DMS153 treated with DMSO at 0.1 percent for 48 hours (cell line): ENCODE data around the gene WDR6.

Source experiments
- DNase-seq: peaks from one replicate; lab custom pipeline; 2025; ENCODE audit not compliant: unreplicated experiment; lab: John Stamatoyannopoulos, UW

WDR6 gene

DNA sequence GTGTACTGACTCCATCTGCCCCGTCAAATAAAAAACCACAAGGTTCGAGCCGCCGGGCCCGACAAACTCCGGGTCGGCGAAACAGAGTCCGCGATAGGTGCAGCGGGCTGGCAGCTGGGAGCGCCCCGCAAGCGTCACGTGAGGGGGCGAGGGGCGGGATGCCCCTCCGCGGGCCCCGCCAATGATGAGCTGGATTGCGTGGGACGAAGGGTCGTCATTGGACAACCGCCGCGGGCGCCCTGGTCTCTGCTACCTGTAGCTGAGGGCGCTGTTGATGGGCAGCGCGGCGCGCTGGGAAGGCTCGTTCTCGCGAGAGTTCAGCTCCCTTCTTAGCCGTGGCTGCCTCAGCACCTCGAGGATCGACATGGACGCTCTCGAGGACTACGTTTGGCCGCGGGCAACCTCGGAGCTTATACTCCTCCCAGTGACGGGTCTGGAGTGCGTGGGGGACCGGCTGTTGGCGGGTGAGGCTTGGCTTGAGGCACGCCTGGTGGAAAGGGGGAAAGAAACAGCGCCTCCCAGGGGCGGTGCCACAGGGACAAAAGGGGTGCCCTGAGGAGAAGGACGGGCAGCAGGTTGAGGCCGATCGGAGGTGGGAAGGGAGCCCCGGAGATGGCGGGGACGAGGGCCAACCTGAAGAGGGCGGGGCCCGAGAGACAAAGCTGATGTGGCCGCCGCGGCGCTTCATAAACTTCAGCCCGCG is at the start of gene WDR6:
WDR6 (plus strand) TSS at position 324 of the 703 bp plus-strand sequence; CDS start at position 365, 41 bp downstream.
- peak; percentile 62 for DNase-seq

DNA sequence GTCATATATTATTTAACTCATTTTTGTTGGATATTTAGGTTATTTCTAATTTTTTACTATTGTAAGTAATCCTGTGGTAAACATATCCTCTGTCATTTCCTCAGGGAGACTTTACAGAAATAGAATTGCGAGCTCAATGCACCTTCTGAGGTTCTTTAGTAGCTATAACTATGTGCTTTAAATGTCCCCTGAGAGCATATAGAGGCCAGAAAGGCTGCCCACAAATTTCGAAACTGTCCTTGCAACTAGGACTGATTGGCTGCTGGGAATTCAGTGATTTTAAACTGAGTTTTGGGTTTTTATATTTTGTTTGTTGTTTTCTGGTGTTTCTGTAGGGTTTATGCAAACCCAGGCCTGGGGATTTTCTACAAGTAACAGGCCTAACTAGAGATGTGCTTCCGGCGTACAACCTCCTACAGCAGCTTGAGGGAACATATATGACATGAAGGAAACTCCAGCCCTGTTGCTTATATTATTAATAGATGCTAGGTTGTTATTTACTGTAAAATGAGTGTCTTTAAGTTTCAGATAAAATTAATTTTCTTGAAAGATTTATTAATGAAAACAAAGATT is 46.3 kb upstream of the WDR6 start:
- no peak for DNase-seq

DNA sequence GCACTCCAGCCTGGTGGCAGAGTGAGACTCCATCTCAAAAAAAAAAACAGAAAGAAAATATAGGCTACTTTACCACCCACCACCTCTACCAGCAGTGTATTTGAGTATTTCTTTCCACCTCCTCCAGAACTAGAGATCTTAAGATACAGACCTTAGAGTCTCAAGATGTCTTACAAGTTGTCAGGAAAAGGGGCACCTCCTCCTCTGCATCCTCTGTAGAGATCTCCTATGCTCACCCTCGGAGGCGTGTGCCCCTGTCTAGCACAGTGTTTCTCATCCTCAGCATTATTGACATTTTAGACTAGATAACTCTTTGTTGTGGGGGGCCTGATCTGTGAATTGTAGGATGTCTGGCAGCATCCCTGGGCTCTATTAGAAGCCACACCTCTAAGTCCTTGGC is 44.9 kb upstream of the WDR6 start:
- DNase-seq: no peak

GRCh38 chr3:48962939-48963338 is 44.3 kb upstream of the WDR6 start:
- DNase-seq: no peak

- no peak for DNase-seq
Observed at GRCh38 chr3:48963591-48963990, 43.6 kb upstream of the WDR6 start.

DNA sequence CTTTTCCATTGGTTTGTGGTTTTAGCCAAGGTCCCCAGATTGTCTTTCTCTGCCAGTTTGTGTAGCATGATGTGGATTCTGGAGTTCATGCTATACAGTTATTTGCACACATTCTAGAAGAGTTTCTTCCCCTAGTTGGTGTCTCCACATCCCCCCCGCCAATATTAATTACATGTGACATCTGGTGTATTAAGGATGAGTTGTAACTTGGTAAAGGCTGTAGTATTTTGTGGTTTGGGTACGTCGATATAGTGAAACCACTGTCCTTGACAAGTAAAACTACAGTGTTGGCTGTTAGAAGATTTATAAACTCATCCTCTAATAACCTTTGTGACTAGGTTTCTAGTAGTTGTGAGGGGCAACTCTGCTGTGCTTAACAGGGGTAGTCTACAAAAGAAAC is 40.8 kb upstream of the WDR6 start:
- DNase-seq: no peak

DNA sequence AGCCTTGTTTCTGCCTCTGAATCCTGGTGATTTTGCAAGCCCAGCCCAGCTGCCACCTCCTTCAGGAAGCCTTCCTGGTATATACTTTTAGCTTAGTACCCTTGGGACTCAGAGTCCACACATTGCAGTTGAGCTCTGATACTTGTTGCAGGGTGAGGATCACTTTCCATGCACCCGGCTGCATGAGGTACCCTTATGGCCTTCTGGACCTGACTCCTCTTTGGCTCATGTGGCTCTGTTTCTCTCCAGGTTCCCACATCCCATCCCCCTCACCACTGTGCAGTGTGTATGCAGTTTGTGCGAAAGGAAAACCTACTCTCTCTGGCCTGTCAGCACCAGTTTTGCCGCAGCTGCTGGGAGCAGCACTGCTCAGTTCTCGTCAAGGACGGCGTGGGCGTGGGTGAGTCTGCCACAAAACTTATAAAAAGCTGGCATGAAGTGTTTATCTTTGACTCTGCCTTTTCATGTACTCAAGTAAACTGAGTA is 40.3 kb upstream of the WDR6 start:
- no peak for DNase-seq

GRCh38 chr3:48970586-48970985 is 36.6 kb upstream of the WDR6 start:
- DNase-seq: no peak

DNA sequence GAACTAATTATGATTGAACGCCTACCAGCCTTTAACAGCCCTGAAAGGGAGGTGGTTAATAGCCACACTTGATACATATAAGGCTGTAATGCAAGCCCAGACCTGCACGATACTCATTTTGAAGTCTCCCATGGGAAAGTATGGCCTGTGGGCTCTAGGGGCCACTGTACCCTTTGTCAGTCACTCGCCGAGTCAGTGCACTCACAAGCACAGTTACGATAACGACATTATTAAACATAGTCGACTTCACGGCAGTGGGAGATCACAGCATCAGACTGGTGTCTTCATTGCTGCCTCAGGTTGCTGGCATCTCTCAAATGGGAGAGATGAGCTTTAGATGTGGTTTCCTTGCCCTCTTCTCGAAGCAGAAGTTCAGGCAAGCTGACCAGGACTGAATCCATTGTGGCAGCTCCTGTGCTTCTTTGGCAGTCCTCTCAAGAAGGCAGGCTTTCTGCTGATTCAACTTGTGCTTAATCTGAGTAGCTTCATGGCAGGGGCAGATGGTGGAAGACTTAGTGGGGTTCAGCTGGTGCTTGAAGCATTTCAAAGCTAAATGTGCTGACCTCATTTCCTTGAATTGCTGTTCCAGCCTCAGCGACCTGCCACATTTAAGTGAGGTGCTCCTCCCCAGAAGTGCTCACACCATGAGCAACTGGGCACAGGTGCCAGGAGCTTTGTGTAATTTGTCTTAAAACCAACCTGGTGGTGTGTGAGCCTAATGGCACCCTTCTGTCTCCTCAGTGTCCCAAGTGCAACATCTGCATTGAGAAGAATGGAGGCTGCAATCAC is 32.9 kb upstream of the WDR6 start:
- no peak for DNase-seq

DNA sequence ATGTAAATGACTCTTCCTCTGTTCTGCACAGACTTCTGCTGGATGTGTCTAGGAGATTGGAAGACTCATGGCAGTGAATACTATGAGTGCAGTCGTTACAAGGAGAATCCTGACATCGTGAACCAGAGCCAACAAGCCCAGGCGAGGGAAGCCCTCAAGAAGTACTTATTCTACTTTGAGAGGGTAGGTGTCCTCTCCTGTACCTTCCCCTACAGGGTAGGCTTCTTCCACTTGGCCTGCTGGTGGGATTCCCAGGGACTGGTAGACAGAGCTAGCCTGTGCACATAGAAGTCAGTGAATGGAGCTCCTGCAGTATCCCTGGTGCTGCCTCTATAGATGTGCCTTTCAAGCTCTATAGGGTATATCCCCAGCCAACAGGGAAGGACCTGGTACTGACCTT is 27.7 kb upstream of the WDR6 start:
- no peak for DNase-seq

- DNase-seq: no peak
Observed at GRCh38 chr3:48980295-48980694, 26.9 kb upstream of the WDR6 start.

- no peak for DNase-seq
Observed at GRCh38 chr3:48982016-48982415, 25.2 kb upstream of the WDR6 start.

- no peak for DNase-seq
Observed at GRCh38 chr3:48982686-48983085, 24.5 kb upstream of the WDR6 start.

DNA sequence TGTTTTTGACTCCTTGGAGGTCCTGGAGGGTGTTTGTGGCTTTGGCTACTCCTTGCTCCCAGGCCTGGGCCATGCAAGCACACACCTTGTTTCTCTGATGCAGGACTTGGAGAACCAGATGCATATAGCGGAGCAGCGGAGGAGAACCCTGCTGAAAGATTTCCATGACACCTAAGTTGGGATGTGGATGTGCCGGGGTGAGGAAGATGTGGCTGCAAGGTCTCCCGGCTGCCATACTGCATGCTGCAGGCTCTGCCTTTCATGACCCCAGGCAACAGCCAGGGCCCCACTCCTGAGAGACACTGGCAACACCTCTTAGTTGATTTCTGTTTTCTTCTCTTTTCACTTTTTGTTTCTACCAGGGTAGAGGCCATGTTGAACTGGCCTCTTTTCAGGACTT is 24.1 kb upstream of the WDR6 start:
- no peak for DNase-seq

DNA sequence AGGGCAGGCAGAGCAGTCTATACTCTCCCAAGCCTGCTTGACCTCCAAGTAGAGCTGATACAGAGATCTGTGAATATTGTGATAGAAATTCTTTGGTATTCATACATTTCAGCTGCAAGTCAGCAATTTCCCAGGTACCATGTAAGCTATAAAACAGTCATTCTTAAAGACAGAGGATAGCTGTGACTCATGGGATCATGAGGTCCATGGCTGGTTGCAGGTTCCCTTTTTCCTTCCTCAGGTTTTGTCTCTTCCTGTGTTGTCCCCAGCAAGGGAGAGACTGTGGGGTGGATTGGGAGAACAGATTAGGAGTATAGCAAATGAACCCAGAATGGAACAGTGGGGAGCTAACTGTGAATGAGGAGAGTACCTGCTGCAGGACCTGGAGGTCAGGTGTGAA is 22.5 kb upstream of the WDR6 start:
- no peak for DNase-seq

- DNase-seq: no peak
Observed at GRCh38 chr3:48985831-48986376, 21.3 kb upstream of the WDR6 start.

DNA sequence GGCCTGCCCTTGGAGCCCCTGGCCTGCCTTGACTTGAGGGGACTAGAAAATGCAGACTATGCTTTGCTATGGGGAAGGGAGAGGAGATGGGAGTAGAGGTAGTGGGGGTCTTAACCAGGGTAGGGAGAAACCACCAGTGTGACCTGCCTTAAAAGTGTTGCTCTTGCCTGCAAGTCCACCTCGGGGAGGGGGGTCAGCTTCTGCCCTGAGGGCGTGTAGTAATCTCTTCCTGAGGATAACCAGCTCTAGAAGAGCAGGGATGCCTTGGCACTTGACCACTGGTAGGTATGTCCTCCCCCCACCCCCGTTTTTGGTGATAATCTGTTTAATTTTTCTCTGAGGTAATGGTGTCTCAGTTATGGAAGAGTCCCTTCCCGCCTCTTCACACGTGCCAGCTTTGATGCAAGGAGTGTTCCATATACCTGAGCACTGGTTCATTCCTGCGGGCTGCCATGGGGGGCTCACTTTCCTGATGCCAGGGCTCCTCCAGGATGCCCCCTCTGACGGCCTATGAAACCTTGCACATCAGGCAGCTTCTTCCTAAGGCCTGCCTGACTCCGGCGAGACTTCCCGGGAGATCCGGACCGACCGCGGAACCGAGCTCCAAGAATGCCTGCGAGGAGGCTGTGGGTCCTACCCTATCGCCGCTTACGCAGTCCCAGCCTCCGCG is 17.9 kb upstream of the WDR6 start:
- no peak for DNase-seq

GRCh38 chr3:48989796-48990635 is 17.2 kb upstream of the WDR6 start, which contains the start of gene P4HTM:
Gene P4HTM (plus strand): TSS chr3:48990241. CDS start chr3:48990257, 16 bp downstream.
- DNase-seq: no peak

DNA sequence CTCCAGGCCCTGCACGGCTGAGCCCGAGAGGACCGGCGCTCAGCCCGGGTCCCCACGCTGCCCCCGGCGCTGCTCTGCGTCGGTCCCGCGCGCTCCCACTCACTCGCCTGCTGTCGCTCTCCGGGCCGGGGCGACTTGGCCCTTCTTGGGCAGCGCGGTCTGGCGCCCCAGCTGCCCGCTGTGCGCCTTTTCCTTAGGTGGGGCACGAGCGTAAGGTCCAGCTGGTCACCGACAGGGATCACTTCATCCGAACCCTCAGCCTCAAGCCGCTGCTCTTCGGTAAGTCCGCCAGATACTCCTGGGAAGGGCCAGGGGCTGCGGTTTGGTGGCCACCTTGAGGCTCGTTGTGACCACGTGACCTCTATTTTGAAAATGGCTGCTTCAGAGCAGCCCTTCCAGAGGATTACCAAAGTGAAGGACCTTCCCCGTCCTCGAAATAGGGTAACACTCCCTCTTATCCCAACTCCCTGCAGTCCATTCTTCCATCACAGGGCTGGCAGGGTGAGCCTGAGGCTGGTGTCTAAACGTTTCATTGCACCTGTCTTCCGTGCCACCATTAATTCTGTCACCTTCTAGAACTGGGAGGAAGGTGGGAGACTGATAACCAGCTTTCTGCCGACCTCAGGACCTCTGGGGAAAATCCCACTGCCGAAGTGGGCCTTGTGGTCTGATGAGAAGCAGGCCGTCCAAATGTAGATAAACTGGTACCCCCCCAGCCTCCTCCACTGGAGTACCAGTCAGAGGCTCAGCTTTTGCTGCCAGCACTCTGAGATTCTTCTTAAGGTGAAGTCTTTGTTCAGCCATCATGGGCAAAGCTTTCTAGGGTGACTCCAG is 16.3 kb upstream of the WDR6 start:
- DNase-seq: no peak
